CD4-positive, CD25-positive, alpha-beta regulatory T cell (primary cell): Measurements from ENCODE around the gene AGL. TPM values are rescaled to one million over a fixed set of nuclear protein-coding genes. Genes with fewer than 3 reads are reported as not detected.
"Not testable (repeated sequence)": the region's sequence is repeated elsewhere in the genome, so short reads cannot be mapped to it uniquely, and the experiment has no call there.

ENCODE experiments used
- ATAC-seq, 2 donors: fragments of 150-1000 bp; cut with Tn5 transposase; one replicate each; pipeline ENCODE4 v1.10.0; 2021; ENCODE audit warnings: low read depth in 2 of 2, moderate number of reproducible peaks in 2 of 2, moderate library complexity in 1 of 2
- DNase-seq, 3 donors: peaks; one replicate each; pipeline versions ENCODE4 v3.0.0 to v3.0.0-alpha.2; 2012 to 2022; ENCODE audit warnings: mixed read lengths in 1 of 3
- H3K27ac ChIP-seq: one replicate; pipeline ENCODE4 v1.7.0; 2013; ENCODE audit warnings: mild to moderate bottlenecking, low read length; ENCODE audit not compliant: insufficient read depth, poor library complexity, severe bottlenecking
- H3K27me3 ChIP-seq: one replicate; pipeline ENCODE4 v1.7.0; 2013; ENCODE audit warnings: low read length; ENCODE audit not compliant: control insufficient read depth, insufficient read depth
- H3K36me3 ChIP-seq: one replicate; pipeline ENCODE4 v1.7.0; 2013; ENCODE audit warnings: mild to moderate bottlenecking, low read length, moderate library complexity; ENCODE audit not compliant: control insufficient read depth, insufficient read depth
- H3K4me1 ChIP-seq: 2 replicates; pipeline ENCODE4 v1.7.0; 2013; ENCODE audit warnings: mild to moderate bottlenecking, low read length; ENCODE audit not compliant: insufficient read depth, control insufficient read depth, poor library complexity, severe bottlenecking
- H3K4me3 ChIP-seq: one replicate; pipeline ENCODE4 v1.7.0; 2013; ENCODE audit warnings: low read depth, mild to moderate bottlenecking, low read length, moderate library complexity
- H3K9me3 ChIP-seq, 2 experiments: 1 replicate in 1 of 2; 2 replicates in 1 of 2; pipeline ENCODE4 v1.7.0; 2013; ENCODE audit warnings: low read length in 2 of 2, mild to moderate bottlenecking in 1 of 2, moderate library complexity in 1 of 2; ENCODE audit not compliant: control insufficient read depth in 2 of 2
- H3K27ac Mint-ChIP-seq, 3 donors: one replicate each; pipeline ENCODE4 v1.8.0; 2020 to 2022; ENCODE audit warnings: mild to moderate bottlenecking in 3 of 3, mixed read lengths in 3 of 3, moderate library complexity in 2 of 3
- H3K27me3 Mint-ChIP-seq: one replicate; pipeline ENCODE4 v1.8.0; 2022; ENCODE audit warnings: mild to moderate bottlenecking, mixed read lengths
- H3K36me3 Mint-ChIP-seq: one replicate; pipeline ENCODE4 v1.8.0; 2020; ENCODE audit warnings: mixed read lengths
- H3K4me1 Mint-ChIP-seq, 4 donors: one replicate each; pipeline ENCODE4 v1.8.0; 2020 to 2022; ENCODE audit warnings: mixed read lengths in 4 of 4, mild to moderate bottlenecking in 1 of 4
- H3K4me3 Mint-ChIP-seq, 4 donors: one replicate each; pipeline ENCODE4 v1.8.0; 2020 to 2022; ENCODE audit warnings: mild to moderate bottlenecking in 4 of 4, mixed read lengths in 4 of 4, moderate library complexity in 3 of 4
- H3K9me3 Mint-ChIP-seq, 7 donors: one replicate each; pipeline ENCODE4 v1.8.0; 2020 to 2022; ENCODE audit warnings: mixed read lengths in 7 of 7, mild to moderate bottlenecking in 3 of 7, moderate library complexity in 2 of 7
- polyA plus RNA-seq, 4 donors: library from polyadenylated mRNA; unstranded; fragments of 300-500 nt; fragmentation: Illumina TruSeq; gene quantifications; one replicate each; pipeline ENCODE4 v1.2.3, GENCODE V29; 2021
- total RNA-seq: library from RNA; stranded (reverse); gene quantifications from one replicate; pipeline ENCODE4 v1.2.3, GENCODE V29; 2022

Gene AGL
- total and polyA plus RNA-seq, 5 donors from 2014 or later, result 8.5 to 11.9 (median 9.8) TPM

- Mint-ChIP-seq H3K36me3 (no peaks in the 10 kb centered on the region), H3K4me1 (no peaks in the 10 kb centered on the region), H3K4me3 (no peak overlapping the region), H3K27ac (no peak overlapping the region), H3K27me3 (peaks cover 21% of the 10 kb centered on the region), H3K9me3 (no peaks in the 10 kb centered on the region)
- H3K4me3 ChIP-seq, result no peak overlapping the region
- H3K36me3 ChIP-seq, result no peaks in the 10 kb centered on the region
- no peaks in the 10 kb centered on the region for H3K4me1 ChIP-seq
- H3K9me3 ChIP-seq, result no peaks in the 10 kb centered on the region
- H3K27ac ChIP-seq, result no peak overlapping the region
- ATAC-seq (no peak), DNase-seq (no peak)
- H3K27me3 ChIP-seq, result no peaks in the 10 kb centered on the region
Observed at GRCh38 chr1:99944192-99944591, 94.0 kb downstream of the AGL start.

- H3K27ac ChIP-seq, result no peak overlapping the region
- Mint-ChIP-seq H3K9me3 (no peaks in the 10 kb centered on the region), H3K4me1 (no peaks in the 10 kb centered on the region), H3K4me3 (no peak overlapping the region), H3K27me3 (peaks cover 17% of the 10 kb centered on the region), H3K27ac (no peak overlapping the region), H3K36me3 (no peaks in the 10 kb centered on the region)
- no peaks in the 10 kb centered on the region for H3K27me3 ChIP-seq
- H3K4me3 ChIP-seq, result no peak overlapping the region
- H3K36me3 ChIP-seq, result no peaks in the 10 kb centered on the region
- DNase-seq, result no peak
- ATAC-seq, result no peak
- H3K4me1 ChIP-seq, result no peaks in the 10 kb centered on the region
- no peaks in the 10 kb centered on the region for H3K9me3 ChIP-seq
Observed at GRCh38 chr1:99945174-99945573, 95.0 kb downstream of the AGL start.

GRCh38 chr1:99950486-99950885, 100.3 kb downstream of the AGL start:
- Mint-ChIP-seq H3K4me3 (no peak overlapping the region), H3K36me3 (no peaks in the 10 kb centered on the region), H3K27me3 (peaks cover 16% of the 10 kb centered on the region), H3K4me1 (no peaks in the 10 kb centered on the region), H3K9me3 (peaks cover 0 to 1% (median 0%) of the 10 kb centered on the region in 7 donors), H3K27ac (no peak overlapping the region)
- no peaks in the 10 kb centered on the region for H3K9me3 ChIP-seq
- DNase-seq (no peak), ATAC-seq (no peak)
- H3K4me1 ChIP-seq, result no peaks in the 10 kb centered on the region
- H3K36me3 ChIP-seq, result no peaks in the 10 kb centered on the region
- H3K27ac ChIP-seq, result no peak overlapping the region
- H3K27me3 ChIP-seq, result peaks cover 4% of the 10 kb centered on the region
- H3K4me3 ChIP-seq, result no peak overlapping the region

GRCh38 chr1:99952522-99952921, 102.4 kb downstream of the AGL start:
- Histone ChIP-seq H3K9me3 (no peaks in the 10 kb centered on the region), H3K4me1 (no peaks in the 10 kb centered on the region), H3K27me3 (peaks cover 4% of the 10 kb centered on the region), H3K4me3 (no peak overlapping the region), H3K27ac (no peak overlapping the region), H3K36me3 (no peaks in the 10 kb centered on the region)
- peaks cover 18% of the 10 kb centered on the region for H3K27me3 Mint-ChIP-seq
- ATAC-seq (no peak), DNase-seq (no peak)
- no peaks in the 10 kb centered on the region for H3K36me3 Mint-ChIP-seq
- peaks cover 0 to 2% (median 0%) of the 10 kb centered on the region in 7 donors for H3K9me3 Mint-ChIP-seq
- H3K4me3 Mint-ChIP-seq, result no peak overlapping the region
- H3K4me1 Mint-ChIP-seq, result no peaks in the 10 kb centered on the region
- H3K27ac Mint-ChIP-seq, result peak overlapping the region in 1 of 3 donors; percentile 6

GRCh38 chr1:99955375-99955774, 105.2 kb downstream of the AGL start:
- peaks cover 20% of the 10 kb centered on the region for H3K27me3 Mint-ChIP-seq
- Histone ChIP-seq H3K36me3 (no peaks in the 10 kb centered on the region), H3K4me1 (no peaks in the 10 kb centered on the region), H3K27me3 (peaks cover 4% of the 10 kb centered on the region), H3K27ac (no peak overlapping the region), H3K4me3 (no peak overlapping the region), H3K9me3 (no peaks in the 10 kb centered on the region)
- no peaks in the 10 kb centered on the region for H3K4me1 Mint-ChIP-seq
- ATAC-seq (no peak), DNase-seq (no peak)
- H3K27ac Mint-ChIP-seq, result no peak overlapping the region
- H3K4me3 Mint-ChIP-seq, result no peak overlapping the region
- H3K36me3 Mint-ChIP-seq, result no peaks in the 10 kb centered on the region
- H3K9me3 Mint-ChIP-seq, result peaks cover 0 to 2% (median 0%) of the 10 kb centered on the region in 7 donors

GRCh38 chr1:99956755-99957154, 106.6 kb downstream of the AGL start:
- peak overlapping the region in 1 of 3 donors; percentile 53 for H3K27ac Mint-ChIP-seq
- peaks cover 0 to 2% (median 0%) of the 10 kb centered on the region in 7 donors for H3K9me3 Mint-ChIP-seq
- no peak overlapping the region for H3K27ac ChIP-seq
- no peak overlapping the region for H3K4me3 Mint-ChIP-seq
- no peaks in the 10 kb centered on the region for H3K4me1 ChIP-seq
- no peaks in the 10 kb centered on the region for H3K4me1 Mint-ChIP-seq
- peaks cover 20% of the 10 kb centered on the region for H3K27me3 Mint-ChIP-seq
- no peaks in the 10 kb centered on the region for H3K36me3 Mint-ChIP-seq
- no peak overlapping the region for H3K4me3 ChIP-seq
- H3K36me3 ChIP-seq, result no peaks in the 10 kb centered on the region
- no peaks in the 10 kb centered on the region for H3K9me3 ChIP-seq
- no peak for ATAC-seq
- no peak for DNase-seq
- no peaks in the 10 kb centered on the region for H3K27me3 ChIP-seq

GRCh38 chr1:99957818-99958217, 107.7 kb downstream of the AGL start:
- no peak for ATAC-seq
- Histone ChIP-seq H3K4me3 (no peak overlapping the region), H3K36me3 (no peaks in the 10 kb centered on the region), H3K9me3 (no peaks in the 10 kb centered on the region), H3K27me3 (no peaks in the 10 kb centered on the region), H3K27ac (no peak overlapping the region), H3K4me1 (no peaks in the 10 kb centered on the region)
- Mint-ChIP-seq H3K27ac (no peak overlapping the region), H3K4me1 (no peaks in the 10 kb centered on the region), H3K36me3 (no peaks in the 10 kb centered on the region), H3K4me3 (no peak overlapping the region), H3K9me3 (peaks cover 0 to 2% (median 0%) of the 10 kb centered on the region in 7 donors), H3K27me3 (peaks cover 15% of the 10 kb centered on the region)
- no peak for DNase-seq

GRCh38 chr1:99959189-99959705, 109.1 kb downstream of the AGL start:
- H3K4me1 Mint-ChIP-seq, H3K27ac ChIP-seq, H3K4me3 Mint-ChIP-seq, H3K27ac Mint-ChIP-seq, H3K27me3 ChIP-seq, H3K4me1 ChIP-seq, H3K4me3 ChIP-seq, ATAC-seq, H3K9me3 Mint-ChIP-seq, H3K36me3 ChIP-seq, DNase-seq, H3K36me3 Mint-ChIP-seq, H3K9me3 ChIP-seq: not testable (repeated sequence)
- peaks cover 15% of the 10 kb centered on the region for H3K27me3 Mint-ChIP-seq
